ENCODE measurements around the gene STH. TPM values are rescaled to one million over a fixed set of nuclear protein-coding genes. Genes with fewer than 3 reads are reported as not detected.
A peak's percentile ranks its signal among the peaks of the same experiment; 100 is the strongest.

STH gene
- total RNA-seq, 1 experiment from 2014 or later, result not detected

- Histone ChIP-seq H3K9me3 (no peaks in the 10 kb centered on the region), H3K4me1 (no peaks in the 10 kb centered on the region), H3K36me3 (ENCODE audit: control insufficient read depth, insufficient read depth, low read length) (no peaks in the 10 kb centered on the region), H3K27me3 (replicated peaks; ENCODE audit: control insufficient read depth, insufficient read depth, low read length) (no peaks in the 10 kb centered on the region), H3K4me3 (ENCODE audit: low read depth, low read length) (no peak overlapping the region)
- BruUV-seq (replicated peaks), result no TSS peak
- intact Hi-C loops (cut with micrococcal nuclease; ENCODE audit: unreplicated experiment), result no loop called here
- TF ChIP-seq CTCF (IDR thresholded peaks at IDR 0.05; ENCODE audit: insufficient read depth in 1 of 2, low read depth in 1 of 2, low read length in 1 of 2, severe bottlenecking in 1 of 2, unreplicated experiment in 1 of 2), result no peak
- POLR2A ChIA-PET, result no interaction called here
- no peaks in the 10 kb centered on the region for H3K27me3 Mint-ChIP-seq (ENCODE audit: insufficient read depth, unreplicated experiment)
- H3K36me3 Mint-ChIP-seq (ENCODE audit: insufficient read depth, unreplicated experiment), result no peaks in the 10 kb centered on the region
- H3K27ac Mint-ChIP-seq (ENCODE audit: unreplicated experiment), result no peak overlapping the region
- CTCF ChIA-PET, result interaction anchor here (0.9 kb wide), 1 partner anchor 8 kb away, joined by 3 read pairs; no protein-coding TSS in a partner anchor
- no peak overlapping the region for H3K4me3 Mint-ChIP-seq (ENCODE audit: unreplicated experiment)
- no peak for DNase-seq
- H3K9me3 Mint-ChIP-seq (ENCODE audit: unreplicated experiment), result no peaks in the 10 kb centered on the region
- H3K4me1 Mint-ChIP-seq (ENCODE audit: low read depth, unreplicated experiment), result no peaks in the 10 kb centered on the region
These were observed 11.3 kb upstream of the STH start for GRCh38 chr17:45987706-45988105.

GRCh38 chr17:45989759-45990158, 9.3 kb upstream of the STH start:
- Mint-ChIP-seq H3K27me3 (ENCODE audit: insufficient read depth, unreplicated experiment) (no peaks in the 10 kb centered on the region), H3K4me3 (ENCODE audit: unreplicated experiment) (no peak overlapping the region), H3K9me3 (ENCODE audit: unreplicated experiment) (no peaks in the 10 kb centered on the region), H3K36me3 (ENCODE audit: insufficient read depth, unreplicated experiment) (no peaks in the 10 kb centered on the region), H3K4me1 (ENCODE audit: low read depth, unreplicated experiment) (no peaks in the 10 kb centered on the region), H3K27ac (ENCODE audit: unreplicated experiment) (no peak overlapping the region)
- Histone ChIP-seq H3K4me3 (ENCODE audit: low read depth, low read length) (no peak overlapping the region), H3K9me3 (no peaks in the 10 kb centered on the region), H3K36me3 (ENCODE audit: control insufficient read depth, insufficient read depth, low read length) (no peaks in the 10 kb centered on the region), H3K4me1 (0 out of 2 replicates have a peak, but pooled peaks cover 4% of the 10 kb centered on the region), H3K27me3 (replicated peaks; ENCODE audit: control insufficient read depth, insufficient read depth, low read length) (no peaks in the 10 kb centered on the region)
- CTCF ChIA-PET, result no interaction called here
- no peak for TF ChIP-seq CTCF (IDR thresholded peaks at IDR 0.05; ENCODE audit: insufficient read depth in 1 of 2, low read depth in 1 of 2, low read length in 1 of 2, severe bottlenecking in 1 of 2, unreplicated experiment in 1 of 2)
- DNase-seq, result no peak
- BruUV-seq (replicated peaks), result no TSS peak
- intact Hi-C loops (cut with micrococcal nuclease; ENCODE audit: unreplicated experiment), result no loop called here
- POLR2A ChIA-PET, result interaction anchor here (0.8 kb wide), 1 partner anchor 16 kb away, joined by 3 read pairs; no protein-coding TSS in a partner anchor

GRCh38 chr17:45990886-45991285, 8.2 kb upstream of the STH start:
- Histone ChIP-seq H3K36me3 (ENCODE audit: control insufficient read depth, insufficient read depth, low read length) (no peaks in the 10 kb centered on the region), H3K9me3 (no peaks in the 10 kb centered on the region), H3K4me3 (ENCODE audit: low read depth, low read length) (no peak overlapping the region), H3K27me3 (replicated peaks; ENCODE audit: control insufficient read depth, insufficient read depth, low read length) (no peaks in the 10 kb centered on the region), H3K4me1 (0 out of 2 replicates have a peak, but pooled peaks cover 4% of the 10 kb centered on the region)
- CTCF ChIA-PET, result interaction anchor here (0.7 kb wide), 1 partner anchor 276 kb away, joined by 5 read pairs; no protein-coding TSS in a partner anchor
- no peaks in the 10 kb centered on the region for H3K9me3 Mint-ChIP-seq (ENCODE audit: unreplicated experiment)
- peak in 1 of 2 experiments; percentile 2 for TF ChIP-seq CTCF (IDR thresholded peaks at IDR 0.05; ENCODE audit: insufficient read depth in 1 of 2, low read depth in 1 of 2, low read length in 1 of 2, severe bottlenecking in 1 of 2, unreplicated experiment in 1 of 2)
- no peak for DNase-seq
- POLR2A ChIA-PET, result no interaction called here
- no peaks in the 10 kb centered on the region for H3K36me3 Mint-ChIP-seq (ENCODE audit: insufficient read depth, unreplicated experiment)
- H3K27ac Mint-ChIP-seq (ENCODE audit: unreplicated experiment), result no peak overlapping the region
- no peaks in the 10 kb centered on the region for H3K27me3 Mint-ChIP-seq (ENCODE audit: insufficient read depth, unreplicated experiment)
- H3K4me3 Mint-ChIP-seq (ENCODE audit: unreplicated experiment), result no peak overlapping the region
- intact Hi-C loops (cut with micrococcal nuclease; ENCODE audit: unreplicated experiment), result no loop called here
- BruUV-seq (replicated peaks), result no TSS peak
- H3K4me1 Mint-ChIP-seq (ENCODE audit: low read depth, unreplicated experiment), result no peaks in the 10 kb centered on the region

Data from Caco-2 (cell line).